Muscle layer of duodenum (tissue), 2 donors: ENCODE data around the gene C10orf53.
"Not testable (repeated sequence)": the region's sequence is repeated elsewhere in the genome, so short reads cannot be mapped to it uniquely, and the experiment has no call there.

Source experiments
- H3K27ac ChIP-seq: one replicate; pipeline ENCODE4 v1.7.0; 2013; ENCODE audit warnings: mild to moderate bottlenecking, low read length
- H3K27me3 ChIP-seq: one replicate; pipeline ENCODE4 v1.7.0; 2013; ENCODE audit warnings: low read depth, mild to moderate bottlenecking, control low read depth, low read length
- H3K36me3 ChIP-seq, 2 donors: one replicate each; pipeline ENCODE4 v1.7.0; 2013; ENCODE audit warnings: low read length in 2 of 2, control low read depth in 1 of 2, mild to moderate bottlenecking in 1 of 2; ENCODE audit not compliant: insufficient read depth in 2 of 2, control insufficient read depth in 1 of 2
- H3K4me1 ChIP-seq, 2 donors: one replicate each; pipeline ENCODE4 v1.7.0; 2013; ENCODE audit warnings: low read length in 2 of 2, mild to moderate bottlenecking in 2 of 2, control low read depth in 1 of 2, moderate library complexity in 1 of 2; ENCODE audit not compliant: insufficient read depth in 2 of 2, control insufficient read depth in 1 of 2
- H3K4me3 ChIP-seq, 2 donors: one replicate each; pipeline ENCODE4 v1.7.0; 2013; ENCODE audit warnings: low read length in 2 of 2, low read depth in 1 of 2, mild to moderate bottlenecking in 1 of 2
- H3K9me3 ChIP-seq, 2 donors: one replicate each; pipeline ENCODE4 v1.7.0; 2013; ENCODE audit warnings: low read length in 2 of 2, control low read depth in 1 of 2, mild to moderate bottlenecking in 1 of 2; ENCODE audit not compliant: control insufficient read depth in 1 of 2
- donor health status: healthy.

C10orf53 gene

GRCh38 chr10:49667991-49668390 lies 11.5 kb upstream of the C10orf53 start:
- no peak overlapping the region for H3K4me3 ChIP-seq
- no peaks in the 10 kb centered on the region for H3K9me3 ChIP-seq
- H3K4me1 ChIP-seq, result no peaks in the 10 kb centered on the region
- H3K36me3 ChIP-seq, result no peaks in the 10 kb centered on the region
- H3K27me3 ChIP-seq, result peaks cover 7% of the 10 kb centered on the region
- H3K27ac ChIP-seq, result no peak overlapping the region

- Histone ChIP-seq H3K9me3 (no peaks in the 10 kb centered on the region), H3K36me3 (no peaks in the 10 kb centered on the region), H3K27me3 (peaks cover 7% of the 10 kb centered on the region), H3K4me1 (no peaks in the 10 kb centered on the region), H3K4me3 (no peak overlapping the region), H3K27ac (no peak overlapping the region)
These were observed 10.8 kb upstream of the C10orf53 start for GRCh38 chr10:49668684-49669083.

GRCh38 chr10:49678827-49679479 lies 498 bp upstream of the C10orf53 start:
- no peaks in the 10 kb centered on the region for H3K4me1 ChIP-seq
- H3K9me3 ChIP-seq, result peaks cover 11 to 16% of the 10 kb centered on the region in 2 donors
- no peak overlapping the region for H3K27ac ChIP-seq
- no peaks in the 10 kb centered on the region for H3K27me3 ChIP-seq
- H3K36me3 ChIP-seq, result no peaks in the 10 kb centered on the region
- no peak overlapping the region for H3K4me3 ChIP-seq

- not testable (repeated sequence) for H3K4me1 ChIP-seq, H3K27ac ChIP-seq, H3K36me3 ChIP-seq, H3K27me3 ChIP-seq, H3K4me3 ChIP-seq
- peaks cover 14 to 16% of the 10 kb centered on the region in 2 donors for H3K9me3 ChIP-seq
These were observed 3.0 kb downstream of the C10orf53 start for GRCh38 chr10:49682449-49682848.

GRCh38 chr10:49682879-49683278 lies 3.4 kb downstream of the C10orf53 start:
- no peak overlapping the region for H3K27ac ChIP-seq
- H3K36me3 ChIP-seq, result no peaks in the 10 kb centered on the region
- no peak overlapping the region for H3K4me3 ChIP-seq
- H3K9me3 ChIP-seq, result peaks cover 14 to 17% of the 10 kb centered on the region in 2 donors
- H3K4me1 ChIP-seq, result no peaks in the 10 kb centered on the region
- H3K27me3 ChIP-seq, result no peaks in the 10 kb centered on the region

GRCh38 chr10:49686651-49687050 lies 7.2 kb downstream of the C10orf53 start:
- H3K27ac ChIP-seq, result no peak overlapping the region
- H3K27me3 ChIP-seq, result peaks cover 9% of the 10 kb centered on the region
- H3K9me3 ChIP-seq, result peaks cover 3 to 11% of the 10 kb centered on the region in 2 donors
- no peaks in the 10 kb centered on the region for H3K4me1 ChIP-seq
- no peak overlapping the region for H3K4me3 ChIP-seq
- H3K36me3 ChIP-seq, result no peaks in the 10 kb centered on the region

- peaks cover 9% of the 10 kb centered on the region for H3K27me3 ChIP-seq
- H3K9me3 ChIP-seq, result peaks cover 3 to 4% of the 10 kb centered on the region in 2 donors
- no peak overlapping the region for H3K27ac ChIP-seq
- H3K4me3 ChIP-seq, result no peak overlapping the region
- H3K36me3 ChIP-seq, result no peaks in the 10 kb centered on the region
- H3K4me1 ChIP-seq, result no peaks in the 10 kb centered on the region
These were observed 8.9 kb downstream of the C10orf53 start for GRCh38 chr10:49688261-49688846.

- Histone ChIP-seq H3K4me1 (no peaks in the 10 kb centered on the region), H3K36me3 (no peaks in the 10 kb centered on the region), H3K9me3 (peaks cover 3 to 4% of the 10 kb centered on the region in 2 donors), H3K4me3 (no peak overlapping the region), H3K27ac (no peak overlapping the region), H3K27me3 (peaks cover 9% of the 10 kb centered on the region)
These were observed 9.5 kb downstream of the C10orf53 start for GRCh38 chr10:49688920-49689319.

- H3K4me3 ChIP-seq, result no peak overlapping the region
- H3K36me3 ChIP-seq, result no peaks in the 10 kb centered on the region
- H3K27ac ChIP-seq, result no peak overlapping the region
- H3K4me1 ChIP-seq, result no peaks in the 10 kb centered on the region
- H3K9me3 ChIP-seq, result peaks cover 3 to 4% of the 10 kb centered on the region in 2 donors
- H3K27me3 ChIP-seq, result peaks cover 9% of the 10 kb centered on the region
These were observed 10.5 kb downstream of the C10orf53 start for GRCh38 chr10:49689882-49690510.

GRCh38 chr10:49690698-49691356 lies 11.4 kb downstream of the C10orf53 start:
- H3K9me3 ChIP-seq, result peaks cover 3 to 4% of the 10 kb centered on the region in 2 donors
- no peaks in the 10 kb centered on the region for H3K36me3 ChIP-seq
- H3K27ac ChIP-seq, result no peak overlapping the region
- no peak overlapping the region for H3K4me3 ChIP-seq
- H3K27me3 ChIP-seq, result peaks cover 9% of the 10 kb centered on the region
- H3K4me1 ChIP-seq, result no peaks in the 10 kb centered on the region

GRCh38 chr10:49691588-49691987 lies 12.1 kb downstream of the C10orf53 start:
- H3K27me3 ChIP-seq, result peaks cover 9% of the 10 kb centered on the region
- H3K4me3 ChIP-seq, result no peak overlapping the region
- no peak overlapping the region for H3K27ac ChIP-seq
- no peaks in the 10 kb centered on the region for H3K4me1 ChIP-seq
- peaks cover 3 to 4% of the 10 kb centered on the region in 2 donors for H3K9me3 ChIP-seq
- no peaks in the 10 kb centered on the region for H3K36me3 ChIP-seq
